ENCODE results near the gene ZNF17.
"Not testable (repeated sequence)": the region's sequence is repeated elsewhere in the genome, so short reads cannot be mapped to it uniquely, and the experiment has no call there.

Gene ZNF17

GRCh38 chr19:57410877-57411671 lies at the start of gene ZNF17:
Gene ZNF17 (plus strand): TSS chr19:57411161. CDS start chr19:57413616, 2,455 bp downstream.
- peak; percentile 91 for DNase-seq

- no peak for DNase-seq
Measured at GRCh38 chr19:57362419-57362818, 48.5 kb upstream of the ZNF17 start.

GRCh38 chr19:57362997-57363687 lies 47.8 kb upstream of the ZNF17 start, which contains the start of the genes TRAPPC2B and ZNF547:
Gene TRAPPC2B (plus strand): TSS chr19:57363551. CDS start chr19:57364834, 1,283 bp downstream.
Gene ZNF547 (plus strand): TSS chr19:57363551. CDS start chr19:57368556, 5,005 bp downstream.
- DNase-seq: peak; percentile 99

GRCh38 chr19:57363688-57364181 lies 47.2 kb upstream of the ZNF17 start:
- no peak for DNase-seq

GRCh38 chr19:57366776-57367175 lies 44.2 kb upstream of the ZNF17 start:
- no peak for DNase-seq

DNA sequence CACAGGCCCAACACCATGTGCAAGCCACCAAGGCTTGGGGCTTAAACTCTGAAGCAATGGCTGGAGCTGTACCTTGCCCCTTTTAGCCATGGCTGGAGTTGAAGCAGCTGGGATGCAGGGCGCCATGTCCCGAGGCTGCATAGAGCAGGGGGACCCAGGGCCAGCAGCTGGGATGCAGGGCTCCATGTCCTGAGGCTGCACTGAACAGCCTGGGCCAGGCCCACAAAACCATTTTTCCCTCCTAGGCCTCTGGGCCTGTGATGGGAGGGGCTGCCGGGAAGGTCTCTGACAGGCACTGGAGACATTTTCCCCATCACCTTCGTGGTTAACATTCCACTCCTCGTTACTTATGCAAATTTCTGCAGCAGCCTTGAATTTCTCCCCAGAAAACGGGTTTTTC lies 36.8 kb upstream of the ZNF17 start:
- no peak for DNase-seq

GRCh38 chr19:57374647-57375046 lies 36.3 kb upstream of the ZNF17 start:
- not testable (repeated sequence) for DNase-seq

- DNase-seq: no peak
Measured at GRCh38 chr19:57376151-57376550, 34.8 kb upstream of the ZNF17 start.

DNA sequence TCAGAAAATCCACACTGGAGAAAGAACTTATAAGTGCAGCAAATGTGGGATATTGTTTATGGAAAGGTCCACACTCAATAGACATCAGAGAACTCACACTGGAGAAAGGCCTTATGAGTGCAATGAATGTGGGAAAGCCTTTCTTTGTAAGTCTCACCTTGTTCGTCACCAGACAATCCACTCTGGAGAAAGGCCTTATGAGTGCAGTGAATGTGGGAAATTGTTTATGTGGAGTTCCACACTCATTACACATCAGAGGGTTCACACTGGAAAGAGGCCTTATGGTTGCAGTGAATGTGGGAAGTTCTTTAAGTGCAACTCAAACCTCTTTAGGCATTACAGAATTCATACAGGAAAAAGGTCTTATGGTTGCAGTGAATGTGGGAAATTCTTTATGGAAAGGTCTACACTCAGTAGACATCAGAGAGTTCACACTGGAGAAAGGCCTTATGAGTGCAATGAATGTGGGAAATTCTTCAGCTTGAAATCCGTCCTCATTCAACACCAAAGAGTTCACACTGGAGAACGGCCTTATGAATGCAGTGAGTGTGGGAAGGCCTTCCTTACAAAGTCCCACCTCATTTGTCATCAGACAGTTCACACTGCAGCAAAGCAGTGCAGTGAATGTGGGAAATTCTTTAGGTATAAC lies 33.3 kb upstream of the ZNF17 start:
- no peak for DNase-seq

DNA sequence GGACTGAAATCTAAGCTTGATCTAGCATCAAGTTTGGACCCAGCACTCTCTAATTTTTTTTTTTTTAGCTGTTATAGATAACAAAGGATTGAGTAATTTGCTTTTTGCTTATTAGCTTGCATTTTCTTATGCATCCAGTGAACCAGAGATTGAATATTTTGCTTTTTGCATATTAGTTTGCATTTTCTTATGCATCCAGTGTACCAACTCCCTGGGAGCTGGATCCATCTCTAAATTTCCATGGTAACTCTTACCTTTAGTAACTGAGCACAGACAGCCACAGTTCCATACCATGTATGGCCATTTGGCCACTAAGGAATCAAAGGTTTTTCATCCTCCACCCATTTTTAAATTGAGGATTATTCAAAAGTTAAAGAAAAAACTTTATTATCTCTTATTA lies 30.0 kb upstream of the ZNF17 start:
- no peak for DNase-seq

- DNase-seq: peak; percentile 5
Measured at GRCh38 chr19:57382806-57383488, 28.0 kb upstream of the ZNF17 start.

- DNase-seq: no peak
Measured at GRCh38 chr19:57389194-57389729, 21.7 kb upstream of the ZNF17 start.

- DNase-seq: peak; percentile 98
Measured at GRCh38 chr19:57389730-57390598, 21.0 kb upstream of the ZNF17 start, which contains the start of gene ZNF548. Gene ZNF548 (plus strand): TSS chr19:57389854. CDS start chr19:57390100, 246 bp downstream.

DNA sequence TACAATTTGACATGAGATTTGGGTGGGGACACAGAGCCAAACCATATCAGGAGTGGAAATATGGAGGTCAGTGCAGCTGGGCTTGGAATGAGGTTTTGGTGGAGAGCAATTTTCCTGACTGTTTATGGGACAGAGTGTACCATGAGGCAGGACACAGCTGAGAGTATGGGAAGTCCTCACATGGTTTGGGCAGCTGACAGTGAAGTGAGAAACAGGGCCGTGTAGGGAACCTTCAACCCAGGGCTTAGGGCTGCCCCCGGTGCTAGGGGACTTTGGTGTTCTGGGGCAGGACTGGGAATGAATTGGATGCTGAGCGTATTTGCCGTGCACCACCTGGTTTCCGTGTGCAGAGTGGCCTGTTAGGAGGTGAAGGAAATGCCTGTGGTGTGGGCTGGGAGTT lies 15.3 kb upstream of the ZNF17 start:
- DNase-seq: no peak

DNA sequence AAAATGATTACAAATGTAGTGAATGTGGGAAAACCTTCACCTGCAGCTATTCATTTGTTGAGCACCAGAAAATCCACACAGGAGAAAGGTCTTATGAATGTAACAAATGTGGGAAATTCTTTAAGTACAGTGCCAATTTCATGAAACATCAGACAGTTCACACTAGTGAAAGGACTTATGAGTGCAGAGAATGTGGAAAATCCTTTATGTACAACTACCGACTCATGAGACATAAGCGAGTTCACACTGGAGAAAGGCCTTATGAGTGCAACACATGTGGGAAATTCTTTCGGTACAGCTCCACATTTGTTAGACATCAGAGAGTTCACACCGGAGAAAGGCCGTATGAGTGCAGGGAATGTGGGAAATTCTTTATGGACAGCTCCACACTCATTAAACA lies 12.1 kb upstream of the ZNF17 start:
- no peak for DNase-seq

GRCh38 chr19:57403737-57404563 lies 7.0 kb upstream of the ZNF17 start:
- DNase-seq: no peak

DNA sequence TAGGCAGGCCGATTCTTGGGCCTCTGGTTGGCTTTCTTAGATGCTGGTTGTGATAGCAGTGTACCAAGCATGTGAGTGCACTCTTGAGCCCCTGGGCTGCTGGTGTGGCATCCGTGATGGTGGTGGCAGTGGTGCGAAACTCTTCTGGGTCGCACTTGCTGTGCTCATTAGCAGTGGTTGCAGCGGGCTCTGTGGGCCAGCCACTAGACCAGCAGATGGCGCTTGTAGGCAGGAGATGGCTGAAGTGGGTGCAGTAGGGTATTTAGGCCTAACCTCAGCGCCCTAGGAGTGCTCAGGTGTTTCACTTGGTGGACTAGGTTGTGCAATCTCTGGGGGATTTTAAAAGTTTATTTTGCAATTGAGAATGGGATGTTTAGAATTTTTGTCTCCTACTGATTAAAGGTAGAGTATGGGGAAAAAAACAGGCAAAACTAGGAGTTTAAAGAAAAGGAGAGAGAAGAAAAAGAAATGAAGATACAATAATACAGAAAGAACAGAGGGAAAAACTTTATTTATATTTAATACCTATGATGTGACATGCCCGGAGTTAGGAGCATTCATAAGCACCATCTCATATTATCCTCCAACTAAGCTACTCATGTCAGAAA lies 4.3 kb upstream of the ZNF17 start:
- peak; percentile 37 for DNase-seq

- no peak for DNase-seq
Measured at GRCh38 chr19:57419439-57419838, 8.5 kb downstream of the ZNF17 start.

DNA sequence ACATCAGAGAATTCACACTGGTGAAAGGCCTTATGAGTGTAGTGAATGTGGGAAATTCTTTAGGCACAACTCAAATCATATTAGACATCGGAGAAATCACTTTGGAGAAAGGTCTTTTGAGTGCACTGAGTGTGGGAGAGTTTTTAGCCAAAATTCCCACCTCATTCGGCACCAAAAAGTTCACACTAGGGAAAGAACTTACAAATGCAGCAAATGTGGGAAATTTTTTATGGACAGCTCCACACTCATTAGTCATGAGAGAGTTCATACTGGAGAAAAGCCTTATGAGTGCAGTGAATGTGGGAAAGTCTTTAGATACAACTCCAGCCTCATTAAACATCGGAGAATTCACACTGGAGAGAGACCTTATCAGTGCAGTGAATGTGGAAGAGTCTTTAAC lies 10.1 kb downstream of the ZNF17 start:
- DNase-seq: no peak
